Right cardiac atrium (tissue), 5 donors: ENCODE measurements around the gene GPR158. TPM values are rescaled to one million over a fixed set of nuclear protein-coding genes. Genes with fewer than 3 reads are reported as not detected.

Experiments
- ATAC-seq, 2 donors: fragments of 200-7000 bp; cut with Tn5 transposase; one replicate each; pipeline versions ENCODE4 v1.8.0 to v1.9.1; 2020; ENCODE audit warnings: moderate library complexity in 2 of 2, mild to moderate bottlenecking in 1 of 2
- DNase-seq, 3 donors: peaks; one replicate each; pipeline ENCODE4 v3.0.0-alpha.2; 2020
- H3K27ac ChIP-seq: one replicate; pipeline ENCODE4 v1.5.1; 2013; ENCODE audit warnings: mild to moderate bottlenecking, low read length, control low read depth, moderate library complexity
- H3K27me3 ChIP-seq: one replicate; pipeline ENCODE4 v1.6.1; 2013; ENCODE audit not compliant: control insufficient read depth, insufficient read depth
- H3K4me1 ChIP-seq: one replicate; pipeline ENCODE4 v1.6.1; 2013; ENCODE audit warnings: low read length; ENCODE audit not compliant: control insufficient read depth, insufficient read depth
- H3K4me3 ChIP-seq: one replicate; pipeline ENCODE4 v1.5.1; 2013; ENCODE audit warnings: low read length, control low read depth
- H3K9me3 ChIP-seq: one replicate; pipeline ENCODE4 v1.6.1; 2013; ENCODE audit warnings: low read length; ENCODE audit not compliant: control insufficient read depth
- WGBS: extraction: QIAGEN DNeasy Blood & Tissue Kit; methylation state at CpG from one replicate; pipeline ENCODE4 v1.1.7; 2013; 5-methylcytosine and 5-hydroxymethylcytosine counted together
- intact Hi-C, 4 donors: fragments of 100-400 bp; cut with DNase I; formaldehyde crosslinking; loops; one replicate each; pipeline versions ENCODE4 v1.11.0 to v1.14.0; 2022 to 2023
- polyA plus RNA-seq: library from polyadenylated mRNA; stranded (reverse); fragments of 200-250 nt; gene quantifications from one replicate; pipeline ENCODE4 v1.2.3, GENCODE V29; 2013
- total RNA-seq, 4 donors: library from RNA; stranded (reverse); fragmentation: NEBNext Ultra II Directional; extraction: Animal tissue kit (Norgen Biotek cat#: 25700); gene quantifications; one replicate each; pipeline ENCODE4 v1.2.1, GENCODE V29; 2021
- donor health status: healthy with polysubstance abuse.
- donor health status: DM: no; HTN: yes; CAD: no.
- donor health status: DM: no; HTN: no; CAD: no.
- donor health status: DM: no; HTN: yes; CAD: no; lungs with severe emphysema.
- donor health status: DM: yes; HTN: yes; CAD: no.

GPR158 gene
- total and polyA plus RNA-seq, 5 donors, result 0.05 to 0.18 (median 0.08) TPM; not detected in 2

DNA sequence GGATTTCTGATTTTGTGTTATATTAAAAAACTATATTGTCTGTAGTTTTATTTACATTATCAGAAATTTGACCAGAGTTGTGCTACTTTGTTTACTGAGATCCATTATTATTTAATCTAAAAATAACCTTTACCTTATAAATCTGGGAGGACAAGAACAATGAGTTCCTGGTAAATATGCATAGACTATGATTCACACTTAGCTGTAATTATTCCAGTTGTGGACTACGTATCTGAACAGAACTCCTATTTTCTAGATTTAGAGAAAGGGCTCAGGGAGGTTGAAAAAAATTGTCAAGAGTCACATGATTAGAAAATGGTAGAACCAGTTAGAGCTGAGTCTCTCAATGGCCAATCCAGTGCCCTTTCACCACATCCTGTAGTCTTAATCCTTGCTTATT lies 4.2 kb upstream of the GPR158 start:
- DNase-seq, result no peak
- no peak overlapping the region for H3K4me3 ChIP-seq
- no peak for ATAC-seq
- intact Hi-C loops, result no loop called here
- H3K4me1 ChIP-seq, result no peaks in the 10 kb centered on the region
- H3K27me3 ChIP-seq, result no peaks in the 10 kb centered on the region
- H3K9me3 ChIP-seq, result no peaks in the 10 kb centered on the region
- no peak overlapping the region for H3K27ac ChIP-seq
- 60% methylated on average over 1 of the region's 1 CpG for WGBS

DNA sequence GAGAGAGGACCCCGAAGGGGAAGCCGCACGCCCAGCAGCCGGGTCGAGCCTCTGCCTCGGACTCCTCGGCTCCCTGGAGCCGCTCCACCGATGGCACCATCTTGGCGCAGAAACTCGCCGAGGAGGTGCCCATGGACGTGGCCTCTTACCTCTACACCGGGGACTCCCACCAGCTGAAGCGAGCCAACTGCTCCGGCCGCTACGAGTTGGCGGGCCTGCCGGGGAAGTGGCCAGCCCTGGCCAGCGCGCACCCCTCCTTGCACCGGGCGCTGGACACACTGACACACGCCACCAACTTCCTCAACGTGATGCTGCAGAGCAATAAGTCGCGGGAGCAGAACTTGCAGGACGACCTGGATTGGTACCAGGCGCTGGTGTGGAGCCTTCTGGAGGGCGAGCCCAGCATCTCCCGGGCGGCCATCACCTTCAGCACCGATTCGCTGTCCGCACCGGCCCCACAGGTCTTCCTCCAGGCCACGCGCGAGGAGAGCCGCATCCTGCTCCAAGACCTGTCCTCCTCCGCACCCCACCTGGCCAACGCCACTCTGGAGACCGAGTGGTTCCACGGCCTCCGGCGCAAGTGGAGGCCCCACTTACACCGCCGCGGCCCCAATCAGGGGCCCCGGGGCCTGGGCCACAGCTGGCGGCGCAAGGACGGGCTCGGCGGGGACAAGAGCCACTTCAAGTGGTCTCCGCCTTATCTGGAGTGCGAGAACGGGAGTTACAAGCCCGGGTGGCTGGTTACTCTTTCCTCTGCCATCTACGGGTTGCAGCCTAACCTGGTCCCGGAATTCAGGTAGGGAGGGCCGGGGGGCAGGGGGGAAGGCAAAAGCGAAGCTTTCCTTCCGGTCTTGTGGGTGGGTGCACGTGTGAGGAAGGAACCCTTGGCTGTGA lies 973 bp downstream of the GPR158 start:
- Histone ChIP-seq H3K4me3 (no peak overlapping the region), H3K27ac (no peak overlapping the region), H3K9me3 (no peaks in the 10 kb centered on the region), H3K4me1 (no peaks in the 10 kb centered on the region), H3K27me3 (no peaks in the 10 kb centered on the region)
- no peak for ATAC-seq
- WGBS, result 2% methylated on average over 66 of the region's 66 CpGs
- intact Hi-C loops, result no loop called here
- DNase-seq, result peak in 2 of 3 donors; percentile 38 to 48

DNA sequence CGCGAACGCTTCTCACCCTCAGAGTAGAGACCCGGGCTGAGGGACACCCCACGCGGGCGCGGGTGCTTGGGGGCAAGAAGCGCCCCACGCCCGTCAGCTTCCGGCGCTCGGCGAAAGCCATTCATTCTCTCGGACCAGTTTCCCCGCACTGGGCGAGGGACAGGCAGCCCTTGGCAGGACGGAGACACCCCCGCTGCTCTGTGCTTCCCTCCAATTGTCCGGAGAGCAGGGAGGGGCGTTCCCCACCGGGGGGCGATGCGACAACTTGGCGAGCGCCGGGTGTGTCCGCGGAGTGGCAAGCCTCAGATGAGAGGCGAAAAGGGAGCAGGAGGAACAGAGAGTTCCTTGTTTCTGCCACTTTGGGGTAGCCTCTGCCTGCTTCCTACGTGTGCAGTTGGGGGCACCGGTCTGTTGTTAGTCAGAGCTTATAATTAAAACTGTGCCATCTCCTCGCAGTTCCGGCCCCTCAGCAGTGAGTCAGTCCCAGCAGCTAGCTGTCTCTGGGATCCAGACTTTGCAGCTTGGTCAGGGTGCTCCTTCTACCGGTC lies 1.7 kb downstream of the GPR158 start:
- no peaks in the 10 kb centered on the region for H3K4me1 ChIP-seq
- peak in 1 of 3 donors; percentile 24 for DNase-seq
- no peaks in the 10 kb centered on the region for H3K9me3 ChIP-seq
- WGBS, result 3% methylated on average over 36 of the region's 36 CpGs
- no peaks in the 10 kb centered on the region for H3K27me3 ChIP-seq
- ATAC-seq, result no peak
- intact Hi-C loops, result no loop called here
- H3K27ac ChIP-seq, result no peak overlapping the region
- H3K4me3 ChIP-seq, result no peak overlapping the region

DNA sequence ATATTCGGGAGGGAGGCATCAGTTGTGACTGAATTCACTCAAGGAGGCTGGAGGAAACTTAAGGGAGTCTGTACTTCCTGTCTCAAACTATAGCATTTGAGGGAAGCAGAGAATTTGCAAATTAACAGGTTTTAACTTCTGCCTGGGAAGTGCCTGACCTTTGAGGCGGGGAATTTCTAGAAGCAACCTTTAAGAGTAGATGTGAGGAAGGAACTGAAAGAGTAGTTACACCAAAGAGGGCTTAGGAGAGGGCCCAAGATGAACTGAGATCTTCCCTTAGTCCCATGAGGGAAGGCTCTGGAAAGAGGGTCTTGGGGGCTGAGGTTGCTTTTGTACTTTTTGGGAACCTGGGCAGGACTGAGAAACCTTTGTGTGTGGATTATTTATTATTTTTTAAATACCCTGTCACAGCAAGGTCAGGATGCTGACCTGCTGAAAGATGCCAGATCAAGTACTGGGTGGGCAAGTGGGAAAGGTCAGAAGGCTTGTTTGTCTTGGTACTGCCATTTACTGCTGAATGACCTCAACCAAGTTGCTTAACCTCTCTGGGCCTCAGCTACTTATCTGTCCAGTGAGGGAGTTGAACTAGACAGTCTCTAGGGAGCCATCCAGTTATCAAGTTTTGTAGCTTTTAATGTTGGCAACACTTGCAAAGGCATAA lies 2.4 kb downstream of the GPR158 start:
- DNase-seq, result no peak
- Histone ChIP-seq H3K9me3 (no peaks in the 10 kb centered on the region), H3K4me3 (no peak overlapping the region), H3K27ac (no peak overlapping the region), H3K27me3 (no peaks in the 10 kb centered on the region), H3K4me1 (no peaks in the 10 kb centered on the region)
- WGBS, result 37% methylated on average over 2 of the region's 2 CpGs
- ATAC-seq, result no peak
- intact Hi-C loops, result no loop called here

DNA sequence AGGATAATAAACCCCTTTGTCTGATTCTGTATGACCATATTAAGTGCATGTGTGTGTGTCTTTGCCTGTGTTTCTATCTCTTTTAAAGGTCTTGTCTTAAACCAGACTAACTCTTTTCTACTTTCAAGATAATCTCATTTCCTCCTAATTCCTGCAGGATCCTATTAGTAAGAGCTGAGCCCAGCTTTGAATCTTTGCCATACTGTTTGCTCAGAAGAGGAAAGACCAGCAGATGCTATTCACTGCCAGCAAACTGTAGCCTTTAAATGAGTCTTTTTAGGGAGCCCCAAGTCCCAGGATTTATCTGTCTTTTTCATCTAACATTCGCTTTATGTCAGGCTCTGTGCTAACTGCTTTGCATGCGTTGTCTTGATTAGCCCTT lies 2.9 kb downstream of the GPR158 start:
- H3K27ac ChIP-seq, result no peak overlapping the region
- H3K4me3 ChIP-seq, result no peak overlapping the region
- no peak for ATAC-seq
- H3K9me3 ChIP-seq, result no peaks in the 10 kb centered on the region
- no peaks in the 10 kb centered on the region for H3K4me1 ChIP-seq
- DNase-seq, result no peak
- intact Hi-C loops, result no loop called here
- WGBS, result 68% methylated on average over 2 of the region's 2 CpGs
- no peaks in the 10 kb centered on the region for H3K27me3 ChIP-seq

DNA sequence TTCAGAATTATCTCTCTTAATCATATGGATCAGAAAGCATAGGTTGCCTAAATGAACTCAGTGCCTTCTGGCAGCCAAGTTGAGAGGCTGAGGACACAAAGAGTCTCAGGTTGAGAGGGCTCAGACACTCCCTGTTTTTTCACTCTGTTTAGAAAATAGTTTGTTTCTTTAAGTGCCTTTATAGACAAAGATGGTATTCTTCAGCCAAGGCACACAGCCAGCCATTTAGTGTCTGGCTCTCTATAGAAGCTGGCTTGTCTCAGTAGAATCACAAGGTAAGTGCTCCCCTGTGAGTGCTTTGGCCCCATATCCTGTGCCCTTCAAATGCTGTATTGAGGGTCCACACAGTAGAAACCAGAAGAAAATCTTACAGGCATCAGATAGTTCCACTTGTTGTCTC lies 3.6 kb downstream of the GPR158 start:
- intact Hi-C loops, result no loop called here
- H3K27ac ChIP-seq, result no peak overlapping the region
- no peaks in the 10 kb centered on the region for H3K4me1 ChIP-seq
- H3K9me3 ChIP-seq, result no peaks in the 10 kb centered on the region
- H3K27me3 ChIP-seq, result no peaks in the 10 kb centered on the region
- H3K4me3 ChIP-seq, result no peak overlapping the region
- DNase-seq (no peak), ATAC-seq (no peak)

DNA sequence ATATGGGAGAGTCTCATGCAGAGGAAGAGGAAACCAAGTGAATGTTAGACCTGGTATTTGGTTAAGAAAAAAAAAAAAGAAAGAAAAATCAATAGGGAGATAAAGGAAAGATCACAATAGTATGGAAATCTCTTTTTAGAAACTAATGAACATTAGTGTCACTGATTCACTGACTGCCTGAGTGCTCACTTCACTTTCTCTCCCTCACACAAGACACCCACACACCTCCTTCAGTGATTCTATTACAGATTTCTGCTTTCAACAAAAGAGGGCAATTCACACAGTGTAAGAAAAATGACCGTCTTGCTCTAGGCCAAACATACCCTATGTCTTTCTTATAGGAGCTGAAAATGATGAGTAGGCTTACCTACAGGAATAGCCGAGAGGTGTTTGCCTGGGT lies 6.0 kb downstream of the GPR158 start:
- intact Hi-C loops, result no loop called here
- Histone ChIP-seq H3K4me1 (no peaks in the 10 kb centered on the region), H3K27me3 (no peaks in the 10 kb centered on the region), H3K27ac (no peak overlapping the region), H3K9me3 (no peaks in the 10 kb centered on the region), H3K4me3 (no peak overlapping the region)
- WGBS, result 65% methylated on average over 2 of the region's 2 CpGs
- ATAC-seq, result no peak
- no peak for DNase-seq

DNA sequence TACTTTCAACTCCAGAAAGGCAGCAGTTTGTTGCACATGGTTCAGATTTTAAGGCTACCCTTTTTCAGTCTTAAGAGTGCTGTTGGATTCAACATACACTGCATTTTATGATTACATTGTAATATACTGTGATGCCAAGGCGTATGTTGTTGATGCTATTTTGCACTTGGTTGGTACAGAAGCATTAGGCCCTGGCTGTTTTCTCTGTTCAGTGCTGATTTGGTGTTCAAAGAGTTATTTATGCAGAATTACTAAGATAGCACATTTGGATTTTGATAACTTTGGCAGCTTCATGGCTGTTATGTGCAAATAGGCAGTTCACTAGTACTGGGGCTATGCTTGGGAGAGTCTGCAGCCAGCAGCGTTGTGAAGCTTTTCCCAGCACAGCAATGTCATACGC lies 7.8 kb downstream of the GPR158 start:
- Histone ChIP-seq H3K4me1 (no peaks in the 10 kb centered on the region), H3K4me3 (no peak overlapping the region), H3K27me3 (no peaks in the 10 kb centered on the region), H3K9me3 (no peaks in the 10 kb centered on the region), H3K27ac (no peak overlapping the region)
- 71% methylated on average over 3 of the region's 3 CpGs for WGBS
- intact Hi-C loops, result no loop called here
- DNase-seq (no peak), ATAC-seq (no peak)

DNA sequence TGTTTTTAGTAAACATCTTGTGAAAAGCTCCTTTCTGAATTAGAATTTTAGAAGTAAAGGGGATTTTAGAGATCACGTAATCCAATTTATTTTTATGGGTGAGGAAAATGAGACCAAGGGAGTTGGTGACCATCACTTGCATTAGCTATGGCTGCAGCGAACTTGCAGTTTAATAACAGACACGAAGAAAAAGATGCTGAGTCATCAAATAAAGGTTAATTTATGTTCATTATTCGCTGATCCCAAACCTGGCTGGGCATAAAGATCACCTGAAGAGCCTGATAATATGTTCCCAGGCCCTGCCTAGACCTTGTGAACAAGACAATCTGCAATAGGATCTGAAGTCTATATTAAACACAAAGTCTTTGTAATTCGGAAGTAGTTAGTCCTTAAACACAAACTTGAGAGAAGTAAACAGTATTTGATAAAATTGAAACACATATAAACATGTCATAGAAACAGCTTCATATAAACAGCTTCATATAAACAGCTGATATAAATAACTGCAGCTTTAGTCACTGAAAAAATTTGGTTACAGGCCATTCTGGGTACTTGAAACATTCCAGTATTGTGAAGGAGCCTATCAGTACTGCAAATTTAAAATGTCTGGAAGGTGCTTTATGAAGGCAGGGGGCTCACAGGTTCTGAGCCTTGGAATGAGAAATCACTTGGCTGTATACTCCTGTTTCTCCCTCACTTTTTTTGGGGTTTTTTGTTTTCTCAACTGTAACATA lies 16.5 kb downstream of the GPR158 start:
- Histone ChIP-seq H3K27me3 (no peaks in the 10 kb centered on the region), H3K4me1 (no peaks in the 10 kb centered on the region), H3K9me3 (no peaks in the 10 kb centered on the region), H3K4me3 (no peak overlapping the region), H3K27ac (no peak overlapping the region)
- 84% methylated on average over 5 of the region's 5 CpGs for WGBS
- DNase-seq (no peak), ATAC-seq (no peak)
- intact Hi-C loops, result no loop called here

DNA sequence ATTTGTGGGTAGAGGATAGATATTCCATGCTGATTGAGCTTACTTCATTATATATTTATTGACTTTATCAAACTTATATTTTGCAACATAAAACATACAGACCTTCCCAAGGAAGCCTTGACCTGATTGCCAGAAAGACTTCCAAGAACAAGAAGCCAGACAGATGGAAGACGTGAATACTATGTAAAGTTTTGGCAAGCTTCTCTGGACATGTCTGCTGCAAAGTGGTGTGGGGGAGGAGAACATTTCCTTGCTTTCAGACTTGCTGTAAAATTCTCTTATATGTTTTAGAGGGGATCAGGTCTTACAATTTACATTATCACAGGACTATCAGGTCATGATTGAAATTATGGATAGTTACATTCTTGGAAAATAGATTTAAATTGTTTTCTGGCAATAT lies 23.4 kb downstream of the GPR158 start:
- Histone ChIP-seq H3K9me3 (no peaks in the 10 kb centered on the region), H3K4me1 (no peaks in the 10 kb centered on the region), H3K4me3 (no peak overlapping the region), H3K27ac (no peak overlapping the region), H3K27me3 (no peaks in the 10 kb centered on the region)
- intact Hi-C loops, result no loop called here
- ATAC-seq (no peak), DNase-seq (no peak)
- 26% methylated on average over 1 of the region's 1 CpG for WGBS
